GM13976 (cell line): Measurements from ENCODE around the gene EFTUD2.

ENCODE experiments used
- DNase-seq: peaks from one replicate; pipeline ENCODE4 v3.0.0; 2012; ENCODE audit warnings: low spot score
- in situ Hi-C: fragments of 300-500 bp; cut with MboI; formaldehyde crosslinking; loops from one replicate; pipeline ENCODE4 v1.12.0; 2022; ENCODE audit warnings: low sequenced_read_pairs, mixed read lengths, inconsistent platforms; ENCODE audit not compliant: unreplicated experiment
- TF ChIP-seq, protein P1 (sequence below): IDR thresholded peaks from 2 replicates; pipeline ENCODE4 v1.5.1; 2012; ENCODE audit warnings: borderline replicate concordance, mild to moderate bottlenecking; ENCODE audit not compliant: insufficient read depth; ENCODE audit errors: extremely low read depth, missing control alignments, control extremely low read depth

Gene EFTUD2

DNA sequence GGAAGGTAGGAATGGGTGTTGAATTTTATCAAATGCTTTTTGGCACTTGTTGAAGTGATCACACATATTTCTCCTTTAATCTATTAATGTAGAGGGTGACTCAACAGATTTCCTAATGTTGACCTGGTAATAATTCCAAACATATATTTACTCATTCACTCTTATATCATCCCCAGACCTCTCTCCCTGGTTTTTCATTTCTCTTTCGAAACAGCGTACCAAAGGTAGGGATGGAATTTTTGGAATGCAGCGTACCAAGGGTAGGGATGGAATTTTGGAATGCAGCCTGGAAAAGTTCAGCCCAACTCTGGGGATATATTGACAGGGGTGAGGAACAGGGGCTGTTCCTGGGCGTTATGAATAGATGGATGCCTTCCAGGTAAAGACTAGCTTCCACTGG is 41.1 kb upstream of the EFTUD2 start:
- DNase-seq: no peak
- in situ Hi-C loops: no loop called here
- TF ChIP-seq, protein P1, sequence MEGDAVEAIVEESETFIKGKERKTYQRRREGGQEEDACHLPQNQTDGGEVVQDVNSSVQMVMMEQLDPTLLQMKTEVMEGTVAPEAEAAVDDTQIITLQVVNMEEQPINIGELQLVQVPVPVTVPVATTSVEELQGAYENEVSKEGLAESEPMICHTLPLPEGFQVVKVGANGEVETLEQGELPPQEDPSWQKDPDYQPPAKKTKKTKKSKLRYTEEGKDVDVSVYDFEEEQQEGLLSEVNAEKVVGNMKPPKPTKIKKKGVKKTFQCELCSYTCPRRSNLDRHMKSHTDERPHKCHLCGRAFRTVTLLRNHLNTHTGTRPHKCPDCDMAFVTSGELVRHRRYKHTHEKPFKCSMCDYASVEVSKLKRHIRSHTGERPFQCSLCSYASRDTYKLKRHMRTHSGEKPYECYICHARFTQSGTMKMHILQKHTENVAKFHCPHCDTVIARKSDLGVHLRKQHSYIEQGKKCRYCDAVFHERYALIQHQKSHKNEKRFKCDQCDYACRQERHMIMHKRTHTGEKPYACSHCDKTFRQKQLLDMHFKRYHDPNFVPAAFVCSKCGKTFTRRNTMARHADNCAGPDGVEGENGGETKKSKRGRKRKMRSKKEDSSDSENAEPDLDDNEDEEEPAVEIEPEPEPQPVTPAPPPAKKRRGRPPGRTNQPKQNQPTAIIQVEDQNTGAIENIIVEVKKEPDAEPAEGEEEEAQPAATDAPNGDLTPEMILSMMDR: no peak

- in situ Hi-C loops: no loop called here
- DNase-seq: no peak
- TF ChIP-seq, protein P1: no peak
Observed at GRCh38 chr17:44935116-44935515, 35.9 kb upstream of the EFTUD2 start.

GRCh38 chr17:44934745-44935105 is 35.5 kb upstream of the EFTUD2 start:
- no peak for DNase-seq
- TF ChIP-seq, protein P1: no peak
- in situ Hi-C loops: no loop called here

DNA sequence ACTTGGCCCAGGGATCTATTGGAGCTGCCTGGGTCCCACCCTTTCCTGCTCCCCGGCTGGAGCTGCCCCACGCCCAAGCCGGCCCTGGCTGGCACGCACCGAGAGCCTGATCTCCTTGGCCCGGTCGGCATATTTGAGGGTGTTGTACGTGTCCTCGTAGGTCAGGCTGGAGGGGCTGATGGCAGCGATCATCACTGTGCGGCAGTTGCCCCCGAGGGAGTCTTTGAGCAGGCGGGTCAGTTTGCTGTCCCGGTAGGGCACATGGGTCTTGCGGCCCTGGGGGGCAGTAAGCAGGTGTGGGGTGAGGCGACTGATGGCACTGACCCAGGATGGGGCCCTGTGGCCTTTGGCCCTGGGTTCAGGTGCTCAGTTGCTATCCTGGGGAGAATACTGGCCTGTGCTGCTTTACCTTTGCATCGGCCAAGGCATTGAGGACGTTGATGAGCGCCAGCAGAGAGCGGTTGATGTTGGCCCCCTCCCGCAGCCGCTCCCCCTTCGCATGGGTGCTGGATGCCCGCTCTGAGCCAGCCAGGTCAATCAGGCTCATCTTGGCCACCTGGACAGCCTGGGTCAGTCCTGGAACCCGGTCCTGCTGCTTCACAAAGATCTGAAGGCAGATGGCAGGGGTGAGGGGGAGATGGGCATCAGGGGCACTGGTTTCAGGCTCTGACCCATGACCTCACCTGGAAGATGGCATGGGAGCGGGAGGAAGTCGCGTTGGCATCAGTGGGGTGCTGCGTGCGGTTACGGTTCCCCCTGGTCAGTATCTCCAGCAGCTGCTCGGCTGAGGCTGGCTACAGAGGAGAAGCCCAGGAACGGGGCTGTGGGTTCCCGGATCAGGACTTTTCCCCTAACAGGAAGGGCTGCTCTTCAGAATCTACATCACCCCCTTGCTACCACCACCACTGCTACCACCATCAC is 34.8 kb upstream of the EFTUD2 start:
- TF ChIP-seq, protein P1: no peak
- in situ Hi-C loops: no loop called here
- DNase-seq: no peak

- TF ChIP-seq, protein P1: no peak
- in situ Hi-C loops: no loop called here
- no peak for DNase-seq
Observed at GRCh38 chr17:44932787-44933097, 33.5 kb upstream of the EFTUD2 start.

GRCh38 chr17:44932096-44932786 is 33.0 kb upstream of the EFTUD2 start:
- in situ Hi-C loops: no loop called here
- DNase-seq: no peak
- TF ChIP-seq, protein P1: no peak
